Activated T-cell treated with anti-CD3 and anti-CD28 coated beads, Interleukin-2, amount 50 U/mL, for 1 hour (primary cell): ENCODE measurements around the gene SEZ6L2.
"Not testable (repeated sequence)": the region's sequence is repeated elsewhere in the genome, so short reads cannot be mapped to it uniquely, and the experiment has no call there.

Experiments used
- DNase-seq: peaks from one replicate; pipeline ENCODE4 v3.0.0-alpha.2; 2020

Gene SEZ6L2

DNA sequence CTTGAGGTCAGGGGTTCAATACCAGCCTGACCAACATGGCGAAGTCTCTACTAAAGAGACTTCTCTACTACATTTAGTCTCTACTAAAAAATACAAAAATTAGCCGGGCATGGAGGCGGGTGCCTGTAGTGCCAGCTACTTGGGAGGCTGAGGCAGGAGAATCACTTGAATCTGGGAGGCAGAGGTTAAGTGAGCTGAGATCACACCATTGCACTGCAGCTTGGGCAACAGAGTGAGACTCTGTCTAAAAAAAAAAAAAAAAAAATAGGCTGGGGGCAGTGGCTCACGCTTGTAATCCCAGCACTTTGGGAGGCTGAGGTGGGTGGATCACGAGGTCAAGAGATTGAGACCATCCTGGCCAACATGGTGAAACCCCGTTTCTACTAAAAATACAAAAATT, 10.5 kb upstream of the SEZ6L2 start:
- DNase-seq = not testable (repeated sequence)

DNA sequence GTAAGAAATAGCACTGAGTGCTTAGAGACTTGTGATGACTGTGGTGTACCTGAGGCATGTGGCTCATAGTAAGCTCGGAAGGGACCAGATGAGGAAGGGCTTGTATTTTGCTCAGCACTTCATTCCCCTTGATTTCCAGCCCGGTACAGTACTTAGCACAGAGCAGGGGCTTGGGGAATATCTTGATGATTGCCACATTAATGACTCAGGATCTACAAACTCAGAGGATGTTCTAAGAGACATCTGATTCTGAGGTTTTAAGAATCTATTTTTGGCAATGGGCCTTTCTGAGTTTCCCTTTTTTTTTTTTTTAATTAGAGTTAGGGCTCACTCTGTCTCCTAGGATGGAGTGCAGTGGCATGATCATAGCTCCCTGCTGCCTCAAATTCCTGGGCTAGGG, 10.0 kb upstream of the SEZ6L2 start:
- DNase-seq = no peak

DNA sequence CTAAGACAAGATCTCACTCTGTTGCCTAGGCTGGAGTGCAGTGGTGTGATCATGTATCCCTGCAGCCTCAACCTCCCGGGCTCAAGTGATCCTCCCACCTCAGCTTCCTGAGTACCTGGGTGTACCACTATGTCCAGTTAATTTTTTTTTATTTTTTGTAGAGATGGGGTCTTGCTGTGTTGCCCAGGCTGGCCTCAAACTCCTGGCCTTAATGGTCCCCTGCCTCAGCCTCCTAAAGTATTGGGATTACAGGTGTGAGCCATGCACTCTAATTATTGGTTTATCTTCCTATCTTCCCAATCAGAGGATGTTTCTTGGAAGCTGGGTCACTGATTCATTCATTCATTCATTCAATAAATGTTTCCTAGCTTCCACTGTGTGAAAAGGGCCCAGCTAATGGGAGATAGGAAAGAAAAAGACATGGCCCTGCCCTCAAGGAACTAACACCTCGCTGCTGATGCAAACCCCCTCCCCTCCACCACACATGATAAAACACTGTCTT, 9.4 kb upstream of the SEZ6L2 start:
- DNase-seq = no peak

DNA sequence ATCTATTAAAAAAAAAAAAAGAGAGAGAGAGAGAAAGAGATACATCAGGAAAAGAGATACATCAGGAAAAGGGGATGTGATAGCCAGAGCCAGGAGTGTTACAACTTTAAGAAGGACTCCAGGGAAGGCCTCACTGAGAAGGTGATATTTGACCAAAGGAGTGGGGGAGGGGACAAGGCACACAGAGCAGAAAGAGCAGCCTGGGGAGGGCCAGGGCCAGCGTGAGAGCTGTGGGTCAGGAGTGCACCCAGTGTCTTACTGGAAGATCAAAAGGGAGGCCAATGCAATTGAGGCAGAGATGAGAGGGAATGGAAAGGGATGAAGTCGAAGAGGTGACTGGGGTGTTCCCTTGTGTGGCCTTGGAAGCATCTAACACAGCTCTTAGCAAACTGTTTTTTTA, 8.6 kb upstream of the SEZ6L2 start:
- no peak for DNase-seq

DNA sequence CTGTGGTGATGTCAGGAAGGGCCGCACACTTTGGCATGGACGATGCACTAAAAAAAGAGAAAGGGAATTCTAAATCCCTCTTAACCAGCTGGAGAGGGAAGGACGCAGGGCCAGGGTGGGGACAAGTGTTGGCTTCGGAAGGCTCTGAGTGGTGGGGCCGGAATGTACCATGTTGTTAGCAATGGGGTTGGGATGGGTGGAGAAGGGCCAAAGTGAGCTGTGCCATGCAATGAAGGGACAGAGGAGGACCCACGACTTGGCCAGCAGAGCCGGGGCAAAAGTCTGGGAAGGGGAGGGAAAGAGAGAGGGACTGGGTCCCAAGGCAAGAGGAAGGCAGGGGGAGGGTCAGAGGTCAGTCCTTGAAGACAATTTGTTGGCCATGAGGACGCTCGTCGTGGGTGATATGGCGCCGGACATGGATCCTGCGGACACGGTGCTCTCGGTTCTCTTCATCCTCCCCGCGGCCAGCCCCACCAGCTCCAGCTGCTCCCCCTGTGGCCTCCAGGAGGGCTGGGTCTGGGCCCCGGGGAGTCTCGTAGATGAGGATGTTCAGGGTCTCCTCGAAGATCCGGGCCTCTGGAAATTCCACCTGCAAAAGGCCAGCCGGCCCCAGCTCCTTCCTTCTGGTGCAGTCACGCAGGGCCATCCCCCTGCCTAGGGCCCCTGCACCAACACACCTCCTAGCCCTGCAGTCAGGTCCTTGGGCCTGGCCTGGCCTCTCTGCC, 7.3 kb upstream of the SEZ6L2 start:
- DNase-seq = no peak

DNA sequence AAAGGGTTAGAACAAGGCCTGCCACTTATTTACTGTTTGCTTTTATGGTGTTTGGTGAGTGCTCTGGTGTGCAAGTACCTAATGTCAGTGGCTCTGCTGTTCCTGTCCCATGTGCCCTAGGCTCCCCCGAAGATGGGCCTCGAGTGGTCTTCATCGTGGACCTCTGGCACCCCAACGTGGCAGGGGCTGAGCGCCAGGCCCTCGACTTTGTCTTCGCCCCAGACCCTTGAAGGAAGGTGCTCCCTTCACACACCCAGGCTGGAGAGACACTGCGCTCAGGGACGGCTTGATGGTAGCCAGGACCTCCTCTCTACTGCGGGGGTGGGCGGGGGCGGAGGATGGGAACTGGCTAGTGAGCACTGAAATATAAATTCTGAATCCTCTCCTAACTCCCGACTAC, 6.3 kb upstream of the SEZ6L2 start:
- DNase-seq = no peak

DNA sequence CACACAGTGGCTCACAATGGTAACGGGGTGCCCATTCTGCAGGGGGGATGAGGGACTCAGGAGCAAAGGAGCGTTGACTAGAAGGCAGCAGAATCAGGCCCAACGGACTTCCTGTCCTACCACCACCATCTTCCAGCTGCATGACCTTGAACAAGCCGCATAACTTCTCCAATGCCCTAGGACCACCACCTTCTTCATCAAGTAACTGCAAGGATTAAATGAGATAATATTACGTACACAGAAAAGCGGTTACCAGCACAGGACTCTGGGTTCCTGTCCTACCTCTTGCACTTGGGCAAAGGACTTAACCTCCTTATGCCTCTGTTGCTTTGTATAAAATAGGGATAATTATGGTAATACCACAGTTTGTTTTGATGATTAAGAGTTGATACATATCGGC, 5.6 kb upstream of the SEZ6L2 start:
- DNase-seq = no peak

DNA sequence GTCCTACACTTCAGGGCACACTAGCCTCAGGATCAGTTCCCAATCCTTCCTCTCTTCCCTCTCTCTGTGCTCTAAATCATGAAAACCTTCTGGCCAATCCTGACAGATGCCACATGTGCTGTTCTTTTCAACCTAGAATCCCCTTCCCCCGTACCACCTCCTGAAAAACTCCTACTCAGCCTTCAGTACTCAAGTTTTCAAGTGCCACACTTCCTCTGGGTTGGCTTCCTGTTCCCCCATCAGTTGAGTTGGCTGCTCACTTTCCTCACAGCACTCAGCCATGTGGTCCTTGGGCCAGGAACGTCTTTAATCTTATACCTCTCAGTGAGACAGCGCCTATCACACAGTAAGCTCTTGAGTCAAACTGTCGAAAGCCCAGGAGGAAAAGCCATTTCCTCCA, 4.2 kb upstream of the SEZ6L2 start:
- DNase-seq = no peak

DNA sequence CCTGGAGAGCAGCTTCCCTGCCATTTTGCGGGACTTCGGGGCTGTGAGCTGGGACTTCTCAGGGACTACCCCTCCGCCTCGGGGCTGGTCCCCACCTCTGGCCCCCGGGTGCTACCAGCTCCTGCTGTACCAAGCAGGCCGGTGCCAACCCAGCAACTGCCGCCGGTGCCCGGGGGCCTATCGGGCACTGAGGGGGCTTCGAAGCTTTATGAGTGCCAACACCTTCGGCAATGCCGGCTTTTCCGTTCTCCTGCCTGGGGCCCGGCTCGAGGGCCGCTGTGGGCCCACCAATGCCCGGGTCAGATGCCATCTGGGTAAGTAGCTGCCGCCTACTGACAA, 2.2 kb upstream of the SEZ6L2 start:
- DNase-seq = no peak

DNA sequence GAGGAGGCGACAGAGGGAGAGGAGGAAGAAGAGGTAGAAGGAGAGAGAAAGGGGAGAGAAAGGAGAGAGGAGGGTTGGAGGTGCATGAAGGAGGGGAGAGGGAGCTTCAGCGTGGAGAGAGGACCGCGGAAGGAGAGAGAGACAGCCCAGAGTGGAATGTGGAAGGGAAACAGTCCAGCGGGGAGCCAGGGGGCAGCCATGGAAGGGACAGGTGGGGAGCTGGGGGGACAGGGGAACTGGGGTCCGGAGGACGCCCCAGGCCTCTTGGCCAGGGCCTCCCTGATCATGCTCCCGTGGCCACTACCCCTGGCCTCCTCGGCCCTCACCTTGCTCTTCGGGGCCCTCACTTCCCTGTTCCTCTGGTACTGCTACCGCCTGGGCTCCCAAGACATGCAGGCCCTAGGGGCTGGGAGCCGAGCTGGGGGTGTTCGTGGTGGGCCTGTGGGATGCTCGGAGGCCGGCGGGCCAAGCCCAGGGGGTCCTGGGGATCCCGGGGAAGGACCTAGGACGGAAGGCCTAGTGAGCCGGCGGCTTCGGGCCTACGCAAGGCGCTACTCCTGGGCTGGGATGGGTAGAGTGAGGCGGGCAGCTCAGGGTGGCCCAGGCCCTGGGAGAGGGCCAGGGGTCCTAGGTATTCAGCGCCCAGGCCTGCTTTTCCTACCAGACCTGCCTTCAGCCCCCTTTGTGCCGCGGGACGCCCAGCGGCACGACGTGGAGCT, 1.7 kb upstream of the SEZ6L2 start:
- DNase-seq = no peak

DNA sequence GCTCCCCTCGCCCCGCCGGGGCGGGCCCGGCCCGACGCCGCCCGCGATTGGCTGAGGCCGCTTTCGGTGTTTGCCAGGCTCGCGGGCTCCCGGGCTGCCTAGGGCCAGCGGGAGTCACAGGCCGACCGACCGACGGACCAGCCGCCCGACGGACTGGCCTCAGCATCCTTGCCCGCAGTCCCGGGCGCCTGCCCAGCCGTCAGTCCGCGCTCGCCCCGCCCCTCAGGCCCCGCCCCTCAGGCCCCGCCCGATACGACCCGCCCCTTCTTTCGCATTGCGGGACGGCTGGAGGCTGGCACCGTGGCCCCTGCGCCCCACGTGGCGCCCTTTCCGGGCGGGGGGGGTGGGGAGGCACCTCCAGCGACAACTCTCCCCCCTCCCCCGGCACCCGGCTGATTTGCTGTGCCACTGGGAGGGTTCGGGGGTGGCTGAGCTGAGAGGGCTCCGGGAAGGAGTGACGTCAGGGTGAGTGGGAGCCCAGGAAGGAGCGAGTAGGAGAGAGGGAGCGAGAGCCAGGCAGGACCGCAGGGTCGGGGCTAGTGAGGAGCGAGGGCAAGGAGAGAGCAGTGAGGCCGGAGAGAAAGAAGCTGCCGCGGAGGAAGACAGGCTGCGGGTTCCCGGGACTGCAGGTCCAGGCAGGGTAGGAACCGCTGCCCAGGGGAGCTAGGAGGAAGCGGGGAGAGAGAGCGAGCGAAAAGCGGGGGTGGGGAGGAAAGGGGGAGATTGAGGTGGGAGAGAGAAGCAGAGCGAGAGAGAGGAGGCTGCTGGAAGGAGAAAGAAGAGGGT, 945 bp upstream of the SEZ6L2 start, which contains the start of gene ASPHD1:
ASPHD1 (plus strand) TSS at position 387 of the 786 bp plus-strand sequence. CDS start 484 bp downstream, outside the sequence.
- peak; percentile 89 for DNase-seq

DNA sequence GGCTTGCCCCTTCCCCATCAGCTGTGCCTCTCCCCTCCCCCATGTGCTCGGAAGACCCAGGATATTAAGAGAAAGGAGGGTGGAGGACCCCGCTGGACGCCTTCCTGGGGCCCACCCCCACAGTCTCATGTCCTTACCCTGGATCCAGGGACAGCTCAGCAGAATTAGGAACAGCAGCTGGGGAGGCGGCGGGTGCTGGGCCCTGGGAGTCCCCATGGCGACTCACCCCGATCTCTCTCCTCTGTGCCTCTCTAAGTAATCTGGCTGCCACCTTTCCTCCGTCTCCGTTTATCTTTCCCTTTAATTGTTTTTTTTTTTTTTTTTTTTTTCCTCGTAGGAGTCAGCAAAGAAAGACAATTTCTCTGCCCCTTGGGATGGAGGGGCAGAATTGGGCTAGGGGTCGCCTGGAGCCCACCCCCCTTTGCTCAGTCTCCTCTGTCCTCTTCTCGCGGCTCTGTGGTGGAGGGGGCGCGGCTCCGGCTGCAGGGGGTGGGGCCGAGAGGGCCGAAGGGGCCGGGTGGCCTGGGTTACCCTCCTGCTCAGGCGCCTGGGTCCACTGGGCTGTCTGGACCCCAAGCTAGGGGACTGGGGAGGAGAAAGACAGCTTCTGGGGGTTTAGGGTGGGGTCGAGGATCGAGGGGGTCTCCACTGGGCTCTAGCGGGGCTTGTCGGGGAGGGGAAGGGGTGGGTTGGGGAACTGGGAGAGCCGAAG, 390 bp downstream of the SEZ6L2 start:
- DNase-seq = no peak

DNA sequence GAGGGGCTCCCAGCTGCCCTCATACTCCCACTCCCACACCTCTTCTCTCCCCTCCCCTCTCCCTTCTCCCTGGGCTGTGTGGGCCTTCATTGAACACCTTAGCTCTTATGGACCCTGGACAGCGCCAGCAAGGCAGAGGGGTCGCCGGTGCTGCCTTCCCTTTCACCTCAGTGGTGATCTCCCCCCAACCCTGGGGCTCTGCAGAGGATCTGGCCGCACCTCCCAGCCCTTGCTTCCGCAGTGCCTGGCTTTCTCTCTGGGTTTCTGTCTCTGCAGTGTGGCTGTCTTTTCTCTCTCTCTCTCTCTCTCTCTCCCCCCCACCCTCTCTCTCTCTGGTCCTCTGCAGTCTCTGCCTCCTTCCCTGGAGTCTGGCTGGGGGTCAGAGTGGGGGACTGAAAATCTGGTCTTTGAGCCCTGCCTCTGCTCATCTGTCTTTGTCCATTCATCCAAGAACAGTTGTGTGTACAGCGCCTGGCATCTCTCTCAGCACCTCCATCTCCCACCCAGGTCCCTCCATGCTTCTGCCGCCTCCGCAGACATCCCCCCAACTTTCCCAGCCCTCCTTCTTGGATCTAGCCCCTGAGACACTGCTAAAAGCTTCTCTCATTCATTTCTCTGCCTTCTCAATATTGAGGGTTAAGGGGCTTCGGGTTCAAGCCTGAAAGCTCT, 1.1 kb downstream of the SEZ6L2 start:
- DNase-seq = no peak

DNA sequence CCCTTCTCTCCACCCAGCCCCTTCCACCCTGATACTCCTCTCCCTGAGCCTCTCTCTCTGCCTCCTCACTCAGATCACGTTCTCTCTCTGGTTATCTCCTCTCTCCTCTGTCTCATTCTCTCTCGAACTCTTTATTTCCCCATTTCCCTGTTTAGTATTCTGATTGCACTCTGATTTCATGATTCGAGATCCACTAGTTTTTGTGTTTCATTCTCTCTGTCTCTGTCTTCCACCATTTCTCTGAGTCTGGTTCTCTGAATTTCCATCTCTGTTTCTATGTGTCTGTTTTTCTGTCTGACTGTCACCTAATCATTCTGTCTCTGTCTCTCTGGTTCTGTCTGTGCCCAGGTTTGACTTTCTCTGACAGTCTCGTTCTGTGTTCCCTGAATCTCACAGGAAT, 2.0 kb downstream of the SEZ6L2 start:
- DNase-seq = no peak

DNA sequence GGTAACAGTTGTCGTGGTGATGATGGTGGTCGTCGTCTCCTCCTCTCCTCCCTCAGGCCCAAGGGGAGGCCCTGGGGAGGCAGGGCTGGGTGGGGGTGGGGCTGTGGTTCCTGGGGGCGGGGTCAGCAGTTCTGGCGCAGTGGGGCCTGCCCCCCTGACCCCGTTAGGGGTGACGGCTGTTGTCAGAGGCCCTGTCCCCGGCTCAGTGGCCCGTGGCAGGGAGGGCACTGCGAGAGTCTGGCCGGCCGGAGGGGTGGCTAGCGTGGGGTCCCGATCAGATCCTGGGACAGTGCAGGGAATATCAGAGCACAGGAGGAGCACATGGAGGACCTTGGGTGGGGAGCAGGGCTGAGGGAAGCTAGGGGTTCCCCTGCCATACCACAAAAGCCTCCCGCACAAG, 2.5 kb downstream of the SEZ6L2 start:
- DNase-seq = no peak

DNA sequence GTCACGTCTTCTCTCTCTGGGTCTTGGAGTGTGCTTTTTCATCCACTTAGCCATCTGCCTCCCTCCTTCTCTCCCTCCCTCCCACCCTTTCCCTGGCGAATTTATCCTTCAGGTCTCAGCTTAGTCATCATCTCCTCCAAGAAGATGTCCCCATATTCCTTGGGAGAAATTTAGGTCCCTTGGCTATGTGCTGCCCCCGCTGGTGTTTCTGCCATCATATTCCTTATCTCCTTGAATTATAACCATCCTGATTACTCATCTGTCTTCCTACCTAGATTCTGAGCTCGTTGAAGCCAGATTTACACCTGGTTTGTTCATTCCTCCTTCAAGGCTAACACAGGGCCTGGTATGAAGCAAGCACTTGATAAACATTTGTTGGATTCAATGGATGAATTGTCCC, 5.0 kb downstream of the SEZ6L2 start:
- no peak for DNase-seq

DNA sequence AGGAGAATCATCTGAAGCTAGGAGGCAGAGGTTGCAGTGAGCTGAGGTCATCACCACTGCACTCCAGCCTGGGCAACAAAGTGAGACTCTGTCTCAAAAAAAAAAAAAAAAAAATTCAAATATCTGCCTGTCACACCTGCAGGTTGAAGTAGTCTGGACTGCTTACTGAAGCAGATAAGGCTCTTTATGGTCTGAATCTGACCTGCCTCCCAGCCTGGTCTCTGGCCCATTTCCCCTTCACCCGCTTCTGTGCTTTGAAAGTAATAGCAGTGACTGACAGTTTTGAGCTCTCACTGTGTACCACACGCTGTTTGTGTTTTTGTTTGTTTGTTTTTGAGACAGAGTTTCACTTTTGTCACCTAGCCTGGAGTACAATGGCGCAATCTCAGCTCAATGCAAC, 5.8 kb downstream of the SEZ6L2 start:
- DNase-seq = no peak

DNA sequence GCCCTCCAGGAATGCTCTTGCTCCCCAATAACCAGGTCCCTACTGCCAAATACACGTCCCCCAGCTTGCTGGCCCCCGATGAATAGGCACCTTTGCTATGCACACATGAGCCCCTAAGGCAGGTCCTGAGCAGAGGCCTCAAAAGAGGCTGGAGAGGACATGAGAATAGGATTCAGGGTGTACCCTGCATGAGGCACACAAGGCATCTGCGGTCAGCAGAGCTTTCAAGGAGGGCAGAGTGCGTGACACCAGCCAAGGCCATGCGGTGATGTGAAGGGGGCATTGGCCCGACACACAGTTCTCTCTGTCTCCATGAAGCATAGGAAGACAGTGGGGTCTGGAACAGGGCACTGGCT, 6.9 kb downstream of the SEZ6L2 start:
- DNase-seq = no peak

DNA sequence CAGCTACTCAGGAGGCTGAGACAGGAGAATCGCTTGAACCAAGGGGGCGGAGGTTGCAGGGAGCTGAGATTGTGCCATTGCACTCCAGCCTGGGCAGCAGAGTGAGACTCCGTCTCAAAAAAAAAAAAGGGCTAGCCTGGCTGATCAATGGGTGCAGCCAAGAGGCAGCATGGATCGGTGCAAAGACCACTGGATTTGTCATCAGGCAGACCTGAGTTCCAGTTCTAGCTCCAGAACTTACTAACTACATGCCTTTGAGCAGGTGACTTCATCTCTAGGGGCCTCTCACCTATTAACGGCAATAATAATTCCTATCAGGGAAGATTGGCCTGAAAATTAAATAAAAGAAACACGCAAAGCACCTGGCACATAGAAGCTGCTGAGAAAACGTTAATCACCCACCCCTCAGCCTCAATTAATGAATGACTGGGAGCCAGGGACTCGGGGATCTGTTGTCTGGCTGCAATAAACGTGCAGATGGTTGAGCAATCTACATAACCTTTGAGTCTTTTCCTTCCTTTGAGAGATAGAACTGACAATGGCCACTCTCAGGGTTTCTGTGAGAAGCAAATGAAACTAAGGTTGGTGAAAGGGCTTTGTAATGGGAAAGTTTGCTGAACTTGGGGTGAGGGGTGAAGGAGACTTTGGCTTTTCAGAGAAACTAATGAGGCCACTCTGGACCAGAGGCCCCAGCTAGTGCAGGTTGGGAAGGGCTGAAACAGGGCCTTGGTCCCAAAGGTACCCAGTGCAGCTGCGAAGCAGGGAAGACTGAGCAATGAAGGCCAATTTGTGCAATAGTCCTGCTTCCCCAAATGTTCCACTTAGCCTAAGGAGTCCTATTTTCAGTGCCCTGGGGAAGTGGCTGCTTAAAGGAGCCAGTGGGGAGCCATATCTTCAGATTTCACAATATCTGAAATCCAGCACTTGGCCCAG, 7.6 kb downstream of the SEZ6L2 start:
- no peak for DNase-seq

DNA sequence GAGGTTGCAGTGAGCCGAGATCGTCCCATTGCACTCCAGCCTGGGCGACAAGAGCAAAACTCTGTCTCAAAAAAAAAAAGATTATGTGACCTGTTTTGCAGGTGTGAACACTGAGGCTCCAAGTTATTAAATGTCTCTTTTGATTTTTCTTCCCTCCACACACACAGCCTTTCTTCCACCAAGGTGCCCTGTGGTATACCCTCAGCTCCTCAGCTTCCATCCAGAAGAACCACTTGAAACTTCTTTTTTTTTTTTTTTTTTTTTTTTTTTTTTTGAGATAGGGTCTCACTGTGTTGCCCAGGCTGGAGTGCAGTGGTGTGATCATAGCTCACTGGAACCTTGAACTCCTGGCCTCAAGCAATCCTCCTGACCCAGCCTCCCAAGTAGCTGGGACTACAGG, 10.0 kb downstream of the SEZ6L2 start:
- DNase-seq = not testable (repeated sequence)

DNA sequence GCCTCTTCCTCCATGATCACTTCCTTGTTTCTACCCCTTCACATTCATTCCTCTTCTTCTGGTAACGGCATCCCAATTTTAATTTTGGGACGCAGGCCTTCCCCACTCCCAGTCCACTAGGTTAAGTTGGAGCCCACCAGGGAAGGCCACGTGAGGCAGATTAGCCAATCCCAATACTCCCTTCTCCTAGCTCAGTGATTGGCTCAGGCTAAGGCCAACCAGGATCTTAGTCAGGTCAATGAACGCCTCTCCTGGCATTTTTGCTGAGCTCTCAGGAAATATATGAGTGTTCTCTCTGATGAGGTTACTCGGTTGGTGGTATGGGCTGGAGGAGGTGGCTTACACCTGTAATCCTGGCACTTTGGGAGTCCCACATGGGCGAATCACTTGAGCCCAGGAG, 15.4 kb downstream of the SEZ6L2 start:
- no peak for DNase-seq
